Parathyroid adenoma (tissue), 2 donors: ENCODE data around the gene CTTN.

ENCODE experiments used
- H2AFZ ChIP-seq: fragments of 300-600 bp; sonication (generic); one replicate; pipeline ENCODE4 v1.7.0; 2017; ENCODE audit warnings: antibody characterized with exemption, mild to moderate bottlenecking
- H3K27ac ChIP-seq: fragments of 300-600 bp; sonication (generic); one replicate; pipeline ENCODE4 v1.7.0; 2017
- H3K27me3 ChIP-seq: fragments of 300-600 bp; sonication (generic); one replicate; pipeline ENCODE4 v1.7.0; 2017; ENCODE audit warnings: low read length; ENCODE audit not compliant: control insufficient read depth, insufficient read depth
- H3K36me3 ChIP-seq: fragments of 300-600 bp; sonication (generic); one replicate; pipeline ENCODE4 v1.7.0; 2017; ENCODE audit warnings: low read length; ENCODE audit not compliant: control insufficient read depth, insufficient read depth
- H3K4me1 ChIP-seq: fragments of 300-600 bp; sonication (generic); one replicate; pipeline ENCODE4 v1.7.0; 2017; ENCODE audit warnings: control low read depth
- H3K4me2 ChIP-seq: fragments of 300-600 bp; sonication (generic); one replicate; pipeline ENCODE4 v1.7.0; 2017; ENCODE audit warnings: low read length
- H3K4me3 ChIP-seq: fragments of 300-600 bp; sonication (generic); one replicate; pipeline ENCODE4 v1.7.0; 2017; ENCODE audit warnings: low read depth, low read length
- H3K79me2 ChIP-seq: fragments of 300-600 bp; sonication (generic); one replicate; pipeline ENCODE4 v1.7.0; 2017; ENCODE audit warnings: control low read depth
- H3K9ac ChIP-seq: fragments of 300-600 bp; sonication (generic); one replicate; pipeline ENCODE4 v1.7.0; 2017; ENCODE audit warnings: mild to moderate bottlenecking
- H3K9me3 ChIP-seq: fragments of 300-600 bp; sonication (generic); one replicate; pipeline ENCODE4 v1.7.0; 2017; ENCODE audit warnings: low read length; ENCODE audit not compliant: control insufficient read depth
- TF ChIP-seq, protein P1 (sequence below): fragments of 300-600 bp; sonication (generic); IDR thresholded peaks from one replicate; pipeline ENCODE4 v1.7.0; 2017; ENCODE audit warnings: antibody characterized with exemption, mild to moderate bottlenecking
- donor health status: primary hyperparathyroidism.

The CTTN gene

DNA sequence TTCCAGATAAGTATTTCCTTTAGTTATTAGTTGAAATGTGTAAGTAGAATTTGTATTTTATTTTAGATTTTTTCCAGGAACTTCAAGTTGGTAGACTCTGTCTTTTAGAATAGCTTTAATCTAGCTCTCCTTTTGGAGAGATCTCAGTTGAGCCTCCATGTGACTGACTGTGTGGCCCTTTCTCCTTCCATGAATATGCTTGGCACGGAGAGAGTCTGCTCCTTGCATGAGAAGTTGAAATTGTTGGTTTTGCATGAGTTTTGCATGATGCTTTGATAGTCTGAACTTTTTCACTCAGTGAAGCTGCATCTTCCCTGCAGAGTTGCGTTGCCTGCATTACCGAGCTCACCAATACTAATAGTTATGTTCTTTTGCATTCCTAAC lies 32.8 kb upstream of the CTTN start:
- no peak overlapping the region for H3K4me2 ChIP-seq
- H3K9ac ChIP-seq: no peak overlapping the region
- no peaks in the 10 kb centered on the region for H3K4me1 ChIP-seq
- no peak overlapping the region for H2AFZ ChIP-seq
- no peaks in the 10 kb centered on the region for H3K9me3 ChIP-seq
- no peak overlapping the region for H3K27ac ChIP-seq
- no peaks in the 10 kb centered on the region for H3K36me3 ChIP-seq
- no peaks in the 10 kb centered on the region for H3K27me3 ChIP-seq
- H3K4me3 ChIP-seq: no peak overlapping the region
- TF ChIP-seq, protein P1, sequence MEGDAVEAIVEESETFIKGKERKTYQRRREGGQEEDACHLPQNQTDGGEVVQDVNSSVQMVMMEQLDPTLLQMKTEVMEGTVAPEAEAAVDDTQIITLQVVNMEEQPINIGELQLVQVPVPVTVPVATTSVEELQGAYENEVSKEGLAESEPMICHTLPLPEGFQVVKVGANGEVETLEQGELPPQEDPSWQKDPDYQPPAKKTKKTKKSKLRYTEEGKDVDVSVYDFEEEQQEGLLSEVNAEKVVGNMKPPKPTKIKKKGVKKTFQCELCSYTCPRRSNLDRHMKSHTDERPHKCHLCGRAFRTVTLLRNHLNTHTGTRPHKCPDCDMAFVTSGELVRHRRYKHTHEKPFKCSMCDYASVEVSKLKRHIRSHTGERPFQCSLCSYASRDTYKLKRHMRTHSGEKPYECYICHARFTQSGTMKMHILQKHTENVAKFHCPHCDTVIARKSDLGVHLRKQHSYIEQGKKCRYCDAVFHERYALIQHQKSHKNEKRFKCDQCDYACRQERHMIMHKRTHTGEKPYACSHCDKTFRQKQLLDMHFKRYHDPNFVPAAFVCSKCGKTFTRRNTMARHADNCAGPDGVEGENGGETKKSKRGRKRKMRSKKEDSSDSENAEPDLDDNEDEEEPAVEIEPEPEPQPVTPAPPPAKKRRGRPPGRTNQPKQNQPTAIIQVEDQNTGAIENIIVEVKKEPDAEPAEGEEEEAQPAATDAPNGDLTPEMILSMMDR: no peak
- no peaks in the 10 kb centered on the region for H3K79me2 ChIP-seq

DNA sequence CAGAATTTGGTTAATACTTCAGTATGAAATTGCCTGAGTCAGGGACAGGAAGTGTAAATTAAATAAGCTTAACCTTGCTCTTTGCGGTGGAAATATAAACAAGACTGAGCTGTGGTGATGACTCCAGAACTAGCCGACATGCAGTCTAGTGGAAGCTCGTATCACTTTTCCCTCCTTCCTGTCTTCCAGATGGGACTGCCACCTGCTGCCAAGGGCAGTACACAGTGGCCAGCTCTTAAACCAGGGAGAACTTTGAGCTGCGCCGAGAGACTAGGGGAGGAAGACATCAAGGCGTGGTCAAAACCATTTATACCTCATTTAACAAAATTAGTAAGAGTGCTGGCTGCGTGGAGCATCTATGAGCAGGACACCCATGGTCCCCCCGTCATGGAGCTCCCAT lies 31.3 kb upstream of the CTTN start:
- Histone ChIP-seq H3K27me3 (no peaks in the 10 kb centered on the region), H3K9ac (no peak overlapping the region), H3K4me2 (no peak overlapping the region), H3K9me3 (no peaks in the 10 kb centered on the region), H2AFZ (no peak overlapping the region), H3K27ac (no peak overlapping the region), H3K79me2 (no peaks in the 10 kb centered on the region), H3K4me3 (no peak overlapping the region), H3K4me1 (no peaks in the 10 kb centered on the region), H3K36me3 (no peaks in the 10 kb centered on the region)
- TF ChIP-seq, protein P1: no peak

DNA sequence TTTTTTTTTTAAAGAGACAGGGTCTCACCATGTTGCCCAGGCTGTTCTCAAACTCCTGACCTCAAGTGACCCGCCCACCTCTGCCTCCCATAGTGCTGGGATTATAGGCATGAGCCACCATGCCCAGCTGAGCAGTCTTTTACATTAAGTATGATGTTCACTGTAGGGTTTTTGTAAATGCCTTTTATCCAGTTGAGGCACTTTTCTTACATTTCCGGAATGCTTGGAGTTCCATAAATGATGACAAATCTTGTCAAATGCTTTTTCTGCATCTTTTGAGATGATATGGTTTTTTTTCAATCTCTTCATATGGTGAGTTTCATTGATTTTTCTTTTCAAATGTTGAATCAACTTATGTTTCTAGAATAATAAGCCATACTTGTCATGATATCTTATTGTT lies 29.4 kb upstream of the CTTN start:
- TF ChIP-seq, protein P1: no peak
- no peak overlapping the region for H3K4me3 ChIP-seq
- H3K36me3 ChIP-seq: no peaks in the 10 kb centered on the region
- no peak overlapping the region for H3K4me2 ChIP-seq
- H3K9me3 ChIP-seq: no peaks in the 10 kb centered on the region
- H3K4me1 ChIP-seq: no peaks in the 10 kb centered on the region
- no peaks in the 10 kb centered on the region for H3K27me3 ChIP-seq
- no peak overlapping the region for H3K9ac ChIP-seq
- no peak overlapping the region for H3K27ac ChIP-seq
- H2AFZ ChIP-seq: no peak overlapping the region
- H3K79me2 ChIP-seq: no peaks in the 10 kb centered on the region

DNA sequence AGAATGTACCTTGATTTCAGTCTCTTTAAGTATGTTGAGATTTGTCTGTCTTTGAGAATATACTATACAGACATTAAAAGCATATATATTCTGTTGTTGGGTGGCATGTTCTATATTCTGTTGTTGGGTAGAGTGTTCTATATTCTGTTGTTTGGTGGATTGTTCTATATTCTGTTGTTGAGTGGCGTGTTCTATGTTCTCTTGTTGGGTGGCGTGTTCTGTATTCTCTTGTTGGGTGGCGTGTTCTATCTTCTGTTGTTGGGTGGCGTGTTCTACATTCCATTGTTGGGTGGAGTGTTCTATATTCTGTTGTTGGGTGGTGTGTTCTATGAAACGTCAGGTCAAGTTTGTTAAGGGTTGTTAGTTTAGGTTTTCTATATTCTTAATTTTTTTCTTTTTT lies 27.1 kb upstream of the CTTN start:
- H3K4me2 ChIP-seq: no peak overlapping the region
- H3K9ac ChIP-seq: no peak overlapping the region
- TF ChIP-seq, protein P1: no peak
- no peak overlapping the region for H3K27ac ChIP-seq
- H3K9me3 ChIP-seq: no peaks in the 10 kb centered on the region
- no peak overlapping the region for H3K4me3 ChIP-seq
- H3K36me3 ChIP-seq: no peaks in the 10 kb centered on the region
- H2AFZ ChIP-seq: no peak overlapping the region
- H3K4me1 ChIP-seq: no peaks in the 10 kb centered on the region
- H3K79me2 ChIP-seq: no peaks in the 10 kb centered on the region
- no peaks in the 10 kb centered on the region for H3K27me3 ChIP-seq

DNA sequence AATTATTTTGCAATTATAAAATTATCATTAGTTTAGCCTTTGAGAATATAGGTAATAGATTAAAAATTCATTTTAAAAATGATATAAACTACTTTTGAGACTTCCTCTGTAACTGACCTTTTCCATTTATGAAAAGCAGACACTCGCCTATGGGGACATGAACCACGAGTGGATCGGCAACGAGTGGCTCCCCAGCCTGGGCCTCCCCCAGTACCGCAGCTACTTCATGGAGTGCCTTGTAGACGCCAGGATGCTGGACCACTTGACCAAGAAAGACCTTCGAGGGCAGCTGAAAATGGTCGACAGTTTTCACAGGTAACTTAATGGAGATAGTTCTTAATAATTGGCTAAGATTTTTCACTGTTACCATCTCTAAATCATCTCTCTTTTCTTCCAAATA lies 26.3 kb upstream of the CTTN start:
- H3K79me2 ChIP-seq: no peaks in the 10 kb centered on the region
- no peaks in the 10 kb centered on the region for H3K9me3 ChIP-seq
- H2AFZ ChIP-seq: no peak overlapping the region
- no peak overlapping the region for H3K9ac ChIP-seq
- H3K27me3 ChIP-seq: no peaks in the 10 kb centered on the region
- no peak overlapping the region for H3K4me2 ChIP-seq
- no peaks in the 10 kb centered on the region for H3K36me3 ChIP-seq
- H3K4me3 ChIP-seq: no peak overlapping the region
- no peaks in the 10 kb centered on the region for H3K4me1 ChIP-seq
- no peak overlapping the region for H3K27ac ChIP-seq
- TF ChIP-seq, protein P1: no peak
